ENCODE results near the gene FRMD4B.

GRCh38 chr3:69180869-69181591, 204.9 kb downstream of the FRMD4B start:
- TF ChIP-seq POLR2AphosphoS5 (IDR thresholded peaks at IDR 0.05) (no peak), CTCF (IDR thresholded peaks at IDR 0.05) (no peak), POLR2A (IDR thresholded peaks at IDR 0.05) (no peak), EP300 (IDR thresholded peaks at IDR 0.05) (no peak)
